HEK293 (cell line): Measurements from ENCODE around the gene CACNB3.

Experiments
- CTCF ChIP-seq: fragments of 450-650 bp; formaldehyde crosslinking; IDR thresholded peaks from 2 replicates; pipeline ENCODE4 v1.5.1; 2016; ENCODE audit warnings: missing biosample characterization, missing genetic modification characterization
- HIC1 ChIP-seq: fragments of 450-650 bp; formaldehyde crosslinking; IDR thresholded peaks from 2 replicates; pipeline ENCODE4 v1.5.1; 2016; ENCODE audit warnings: missing biosample characterization, missing genetic modification characterization
- KLF16 ChIP-seq: fragments of 450-650 bp; formaldehyde crosslinking; IDR thresholded peaks from 2 replicates; pipeline ENCODE4 v1.5.1; 2017; ENCODE audit warnings: missing biosample characterization, missing genetic modification characterization
- SETDB1 ChIP-seq: IDR thresholded peaks from one replicate; pipeline ENCODE4 v1.6.1; 2017; ENCODE audit warnings: mild to moderate bottlenecking, low read length, moderate library complexity, mixed read lengths; ENCODE audit not compliant: insufficient read length
- ZNF24 ChIP-seq: fragments of 450-650 bp; formaldehyde crosslinking; IDR thresholded peaks from 2 replicates; pipeline ENCODE4 v1.5.1; 2016; ENCODE audit warnings: missing biosample characterization, missing genetic modification characterization
- ZNF362 ChIP-seq: fragments of 450-650 bp; formaldehyde crosslinking; IDR thresholded peaks from 2 replicates; pipeline ENCODE4 v1.5.1; 2016; ENCODE audit warnings: missing biosample characterization, missing genetic modification characterization
- ZNF416 ChIP-seq: fragments of 450-650 bp; formaldehyde crosslinking; IDR thresholded peaks from 2 replicates; pipeline ENCODE4 v1.5.1; 2016; ENCODE audit warnings: missing biosample characterization, missing genetic modification characterization
- ZNF624 ChIP-seq: fragments of 450-650 bp; formaldehyde crosslinking; IDR thresholded peaks from 2 replicates; pipeline ENCODE4 v1.5.1; 2017; ENCODE audit warnings: missing biosample characterization, missing genetic modification characterization
- ZNF629 ChIP-seq: fragments of 450-650 bp; formaldehyde crosslinking; IDR thresholded peaks from 2 replicates; pipeline ENCODE4 v1.5.1; 2017; ENCODE audit warnings: missing biosample characterization, missing genetic modification characterization

GRCh38 chr12:48773686-48774085 is 44.6 kb upstream of the CACNB3 start:
- TF ChIP-seq HIC1 (tag by site-specific recombination) (no peak), KLF16 (tag by site-specific recombination) (no peak), CTCF (tag by site-specific recombination) (no peak), ZNF416 (tag by site-specific recombination) (no peak), SETDB1 (no peak), ZNF629 (tag by site-specific recombination) (no peak), ZNF24 (no peak), ZNF362 (tag by site-specific recombination) (no peak), ZNF624 (tag by site-specific recombination) (no peak)
